GM21367 (cell line): ENCODE measurements around the gene SMYD5.
"Not testable (repeated sequence)": the region's sequence is repeated elsewhere in the genome, so short reads cannot be mapped to it uniquely, and the experiment has no call there.

ENCODE experiments used
- ATAC-seq: cut with Tn5 transposase; IDR thresholded peaks from one replicate; pipeline ENCODE4 v1.9.1; 2021; ENCODE audit not compliant: unreplicated experiment

SMYD5 gene

DNA sequence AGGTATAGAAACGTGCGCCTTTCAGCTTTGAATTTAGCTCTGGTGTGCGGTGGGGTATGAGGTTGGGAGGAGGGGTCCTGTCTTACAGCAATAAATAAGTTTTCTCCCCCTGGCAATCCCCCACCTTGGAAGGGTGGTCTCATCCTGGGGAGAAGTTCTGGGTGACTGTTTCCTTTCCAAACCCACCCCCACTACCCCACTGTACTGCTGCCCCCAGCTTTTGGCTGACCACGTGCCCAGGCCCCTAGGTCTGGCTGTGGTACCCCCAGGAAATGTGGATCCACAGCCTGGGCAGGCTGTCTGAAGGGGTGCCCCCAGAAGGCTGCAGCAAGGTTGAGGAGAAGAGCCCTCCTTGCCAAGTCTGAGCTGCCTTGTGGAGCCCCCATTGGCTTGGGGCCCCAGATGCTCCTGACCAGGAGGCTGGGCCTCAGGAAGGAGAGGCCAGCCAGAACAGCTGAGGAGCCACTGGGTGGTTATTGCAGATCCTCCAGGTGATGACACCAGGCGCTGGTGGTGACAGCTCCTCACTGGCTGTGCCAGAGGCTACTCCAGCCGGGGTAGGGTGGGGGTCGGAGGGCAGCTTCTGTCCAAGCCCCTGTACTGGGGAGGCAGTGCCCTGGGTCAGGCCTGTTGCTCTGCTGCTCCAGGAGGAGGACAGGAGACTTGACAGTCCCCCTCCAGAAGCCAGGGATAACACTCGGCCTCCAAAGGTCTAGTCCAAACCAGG is 44.3 kb downstream of the SMYD5 start:
- ATAC-seq = no peak

DNA sequence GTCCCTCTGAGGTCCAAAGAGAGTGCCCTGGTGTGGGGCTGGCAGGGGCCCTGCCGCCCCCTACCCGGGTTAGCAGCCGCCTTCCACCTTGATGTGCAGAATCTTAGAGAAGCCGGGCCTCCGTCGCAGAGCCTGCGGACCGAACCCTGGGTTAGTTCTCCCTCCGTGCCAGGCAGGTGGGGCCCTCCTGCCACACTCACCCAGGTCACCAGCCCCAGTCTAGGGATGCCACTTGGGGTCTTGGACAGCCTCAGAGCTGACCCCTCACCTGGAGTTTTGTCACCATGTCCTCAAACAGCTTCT is 44.8 kb downstream of the SMYD5 start:
- no peak for ATAC-seq

DNA sequence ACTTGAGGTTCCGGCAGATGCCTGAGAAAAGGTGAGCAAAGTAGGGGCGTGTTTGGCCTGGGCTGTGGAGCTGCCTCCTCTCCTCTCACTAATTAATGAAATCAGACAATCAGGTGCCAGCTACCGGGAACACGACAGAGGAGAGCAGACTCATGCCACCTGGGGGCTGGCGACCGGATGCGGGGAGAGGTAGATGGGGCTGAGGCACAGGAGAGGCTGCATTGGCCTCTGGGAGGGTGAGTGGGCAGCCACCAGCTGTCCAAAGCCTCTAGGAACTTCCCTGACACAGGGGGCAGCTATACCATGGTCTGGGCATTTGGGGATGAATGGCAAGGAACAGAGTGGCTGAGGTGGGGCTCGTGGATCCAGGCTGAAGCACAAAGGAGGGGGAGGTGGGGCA is 45.2 kb downstream of the SMYD5 start:
- ATAC-seq = no peak

DNA sequence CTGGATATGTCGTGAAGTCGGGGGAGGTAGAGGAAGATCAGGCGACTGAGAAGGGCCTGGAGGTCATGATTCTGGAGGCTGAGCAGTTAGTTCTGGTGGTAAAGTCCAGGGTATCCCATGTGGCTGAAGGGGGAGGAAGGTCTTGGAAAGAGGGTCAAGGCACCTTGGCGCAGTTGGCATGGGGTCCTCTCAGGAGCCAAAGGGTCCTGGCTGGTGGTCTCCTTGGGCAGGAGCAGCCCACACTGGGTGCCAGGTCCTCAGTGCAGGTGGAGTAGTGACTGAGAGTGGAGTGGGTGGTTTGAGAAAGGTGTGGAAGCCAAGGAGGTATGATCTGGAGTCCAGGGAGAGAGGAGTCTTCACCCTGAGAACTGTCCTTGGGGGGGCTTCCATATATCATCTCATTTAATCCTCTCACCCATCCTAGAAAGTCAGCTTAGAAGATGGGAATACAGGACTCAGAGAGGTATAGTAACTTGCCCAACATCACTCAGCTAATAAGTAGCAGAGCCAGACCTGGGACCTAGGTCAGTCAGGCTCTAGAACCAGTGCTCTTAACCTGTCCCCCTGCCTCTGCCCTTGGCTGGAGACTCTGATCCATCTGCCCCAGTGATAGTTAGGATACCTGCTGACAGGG is 45.8 kb downstream of the SMYD5 start:
- no peak for ATAC-seq

DNA sequence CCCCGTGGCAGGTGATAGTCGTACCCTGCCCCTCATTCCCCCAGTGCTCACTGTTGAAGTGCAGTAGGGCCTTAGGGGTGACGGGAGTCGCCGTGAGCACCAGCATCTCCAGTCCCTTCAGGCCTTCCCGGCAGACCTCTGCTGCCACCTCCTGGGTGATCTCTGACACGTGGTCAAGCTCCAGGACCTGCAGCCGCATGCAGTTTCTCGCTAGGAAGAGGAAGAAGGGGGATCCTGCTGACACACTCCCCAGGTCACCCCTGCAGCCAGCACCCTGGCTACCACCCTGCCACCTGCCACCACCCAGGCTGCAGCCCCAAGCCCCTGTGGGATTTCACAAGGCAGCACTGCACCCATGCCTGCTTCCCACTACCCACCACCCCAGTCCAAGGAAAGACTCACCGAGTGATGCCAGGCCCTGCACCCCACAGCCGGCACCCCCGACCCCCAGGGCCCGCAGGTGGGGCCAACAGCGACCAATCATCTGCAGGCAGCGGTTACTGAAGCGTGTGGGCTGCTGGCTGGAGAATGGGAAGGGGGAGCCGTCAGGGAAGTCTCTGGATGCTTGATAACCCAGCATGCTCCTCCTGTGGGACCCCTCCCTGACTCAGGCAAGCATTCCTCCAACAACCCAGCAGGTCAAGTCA is 46.4 kb downstream of the SMYD5 start:
- no peak for ATAC-seq

DNA sequence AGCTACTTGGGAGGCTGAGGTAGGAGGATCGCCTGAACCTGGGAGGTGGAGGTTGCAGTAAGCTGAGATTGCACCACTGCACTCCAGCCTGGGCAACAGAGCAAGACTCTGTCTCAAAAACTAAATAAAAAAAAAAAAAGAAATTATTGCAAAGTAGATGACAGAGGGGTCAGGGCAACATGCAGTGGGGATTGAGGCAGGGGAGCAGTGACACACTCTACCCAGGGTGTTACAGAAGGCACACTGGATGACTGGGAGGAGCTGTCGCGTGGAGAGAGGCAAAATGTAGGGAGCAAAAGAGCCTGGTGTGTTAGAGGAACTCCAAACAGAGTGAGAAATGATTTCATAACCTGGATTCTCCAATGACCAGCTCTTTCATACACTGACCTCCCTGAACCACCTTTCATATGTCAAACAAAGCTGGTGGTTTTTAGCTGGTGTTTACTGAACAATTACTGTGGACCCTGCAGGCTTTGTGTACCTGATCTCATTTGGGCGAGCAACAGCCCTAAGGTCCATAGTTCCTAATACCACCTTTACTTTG is 48.1 kb downstream of the SMYD5 start:
- ATAC-seq = no peak

DNA sequence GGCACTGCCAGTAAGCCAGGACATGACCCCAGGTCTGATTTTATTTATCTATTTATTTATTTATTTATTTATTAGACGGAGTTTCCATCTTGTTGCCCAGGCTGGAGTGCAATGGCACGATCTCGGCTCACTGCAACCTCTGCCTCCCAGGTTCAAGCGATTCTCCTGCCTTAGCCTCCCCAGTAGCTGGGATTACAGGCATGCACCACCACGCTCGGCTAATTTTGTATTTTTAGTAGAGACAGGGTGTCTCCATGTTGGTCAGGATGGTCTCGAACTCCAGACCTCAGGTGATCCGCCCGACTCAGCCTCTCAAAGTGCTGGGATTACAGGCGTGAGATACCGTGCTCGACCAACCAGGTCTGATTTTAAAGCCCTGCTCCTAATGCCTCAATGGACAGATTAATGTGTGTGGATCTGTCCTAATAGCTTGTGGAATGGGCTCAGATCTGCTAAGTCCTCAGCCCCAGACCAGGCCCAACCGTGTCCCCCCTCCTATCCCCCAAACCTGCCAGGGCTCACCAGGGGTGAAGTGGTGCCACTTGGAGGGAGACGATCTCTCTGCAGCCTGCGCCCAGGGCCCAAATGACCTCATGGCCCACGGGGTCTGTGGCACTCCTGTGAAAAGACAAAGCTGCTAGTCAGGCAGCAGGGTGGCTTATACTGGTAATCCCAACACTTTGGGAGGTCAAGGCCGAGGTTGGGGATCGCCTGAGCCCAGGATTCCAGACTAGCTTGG is 48.8 kb downstream of the SMYD5 start:
- not testable (repeated sequence) for ATAC-seq

DNA sequence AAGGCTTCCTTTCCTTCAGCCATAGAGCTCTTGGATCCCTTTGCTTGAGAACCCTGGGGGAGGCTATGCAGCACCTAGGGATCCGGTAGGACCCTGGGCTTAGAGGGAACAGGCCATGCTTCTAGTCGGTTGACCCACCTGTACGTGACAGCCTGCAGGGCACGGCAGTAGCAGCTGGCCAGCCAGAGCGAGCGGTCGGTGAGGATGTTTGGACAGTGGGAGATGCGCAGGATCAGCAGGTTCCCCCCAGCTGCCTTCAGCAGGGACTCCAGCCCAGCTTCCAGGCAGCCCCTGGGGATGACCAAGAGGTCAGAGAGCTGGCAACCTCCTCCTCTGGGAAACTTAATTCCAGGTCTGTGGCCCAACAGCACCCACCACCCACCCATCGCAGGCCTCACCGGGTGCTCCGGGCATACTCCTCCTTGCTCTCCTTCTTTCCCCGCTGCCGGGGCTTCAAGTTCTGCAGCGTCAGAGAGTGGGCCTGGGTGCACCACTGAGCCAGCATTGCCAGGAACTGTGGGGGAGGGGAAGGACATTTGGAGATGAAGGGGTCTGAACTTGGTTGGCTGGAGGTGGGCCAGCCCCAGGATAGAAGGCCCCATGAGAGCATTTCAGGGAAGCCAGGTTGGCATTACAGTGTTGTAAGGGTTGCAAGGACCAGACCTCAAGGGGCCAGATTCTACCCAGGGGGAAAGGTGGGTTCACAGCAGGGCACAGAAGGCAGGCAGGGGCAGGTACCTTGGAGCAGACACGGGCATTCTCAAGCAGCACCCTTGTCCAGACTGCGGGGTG is 49.7 kb downstream of the SMYD5 start:
- no peak for ATAC-seq

DNA sequence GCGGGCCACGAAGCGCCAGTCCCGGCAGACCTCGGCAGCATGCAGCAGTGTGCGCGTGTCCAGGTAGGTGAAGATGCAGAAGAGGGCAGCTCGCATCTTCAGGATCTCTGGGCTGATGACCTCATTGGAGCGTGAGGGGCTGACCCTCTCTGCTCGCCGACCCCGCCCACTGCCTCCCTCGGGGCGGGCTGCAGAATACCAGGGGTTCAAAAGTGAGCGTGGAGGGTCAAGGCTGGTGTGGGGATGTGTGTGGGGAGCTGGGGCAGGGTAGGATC is 50.2 kb downstream of the SMYD5 start:
- no peak for ATAC-seq

DNA sequence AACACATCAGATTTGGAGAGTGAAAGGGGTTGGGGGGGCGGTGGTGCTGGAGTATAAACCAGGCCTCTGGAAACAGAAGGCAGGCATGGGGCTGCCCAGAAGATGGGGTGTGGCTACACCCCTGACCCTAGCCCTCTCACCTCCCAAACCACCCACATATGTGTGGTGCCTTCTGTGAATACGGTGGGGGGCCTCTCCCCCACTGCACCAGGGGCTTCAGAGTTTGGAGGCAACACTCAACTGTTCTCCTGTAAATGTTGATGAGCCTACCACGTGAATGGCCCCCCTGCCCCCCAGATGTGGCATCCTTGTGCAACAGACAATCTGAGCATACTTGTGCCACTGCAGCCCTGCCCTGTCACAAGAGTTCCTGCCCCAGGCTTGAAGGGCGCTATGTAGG is 50.7 kb downstream of the SMYD5 start:
- no peak for ATAC-seq

DNA sequence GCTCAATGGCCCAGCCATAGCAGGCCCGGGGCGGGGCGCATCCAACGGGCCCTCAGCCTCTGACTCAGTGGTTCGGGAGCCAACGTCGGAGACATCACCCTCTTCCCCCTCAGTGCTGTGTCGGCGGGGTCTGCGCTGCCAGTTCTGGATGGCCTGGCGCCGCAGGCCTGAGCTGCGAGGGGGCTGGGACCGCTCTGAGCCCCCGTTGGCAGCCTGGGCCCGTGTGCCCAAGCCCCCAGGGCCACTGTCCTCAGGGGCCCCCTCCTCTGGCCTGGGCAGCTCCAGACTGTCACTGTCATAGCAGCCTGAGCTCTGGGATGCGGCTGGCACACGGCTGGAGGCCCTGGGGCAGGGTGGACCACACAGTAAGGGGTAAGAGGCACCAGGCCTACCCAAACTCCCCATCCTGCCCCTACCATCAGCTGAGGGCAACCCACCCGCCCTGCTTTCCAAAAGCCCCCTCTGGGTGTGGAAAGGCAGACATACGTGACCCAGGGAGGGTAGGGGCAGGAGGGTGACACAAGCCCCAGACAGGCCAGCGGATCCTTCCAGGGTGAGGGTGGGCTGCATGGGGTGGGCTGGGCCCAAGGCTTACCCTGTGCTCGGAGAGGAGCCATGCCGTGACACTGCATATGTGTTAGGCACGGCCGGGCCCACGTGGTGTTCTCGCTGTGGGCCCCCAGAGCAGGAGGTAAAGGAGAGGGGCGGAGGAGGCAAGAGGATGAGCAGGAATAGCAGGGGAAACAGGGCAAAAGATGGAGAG is 51.4 kb downstream of the SMYD5 start:
- no peak for ATAC-seq

DNA sequence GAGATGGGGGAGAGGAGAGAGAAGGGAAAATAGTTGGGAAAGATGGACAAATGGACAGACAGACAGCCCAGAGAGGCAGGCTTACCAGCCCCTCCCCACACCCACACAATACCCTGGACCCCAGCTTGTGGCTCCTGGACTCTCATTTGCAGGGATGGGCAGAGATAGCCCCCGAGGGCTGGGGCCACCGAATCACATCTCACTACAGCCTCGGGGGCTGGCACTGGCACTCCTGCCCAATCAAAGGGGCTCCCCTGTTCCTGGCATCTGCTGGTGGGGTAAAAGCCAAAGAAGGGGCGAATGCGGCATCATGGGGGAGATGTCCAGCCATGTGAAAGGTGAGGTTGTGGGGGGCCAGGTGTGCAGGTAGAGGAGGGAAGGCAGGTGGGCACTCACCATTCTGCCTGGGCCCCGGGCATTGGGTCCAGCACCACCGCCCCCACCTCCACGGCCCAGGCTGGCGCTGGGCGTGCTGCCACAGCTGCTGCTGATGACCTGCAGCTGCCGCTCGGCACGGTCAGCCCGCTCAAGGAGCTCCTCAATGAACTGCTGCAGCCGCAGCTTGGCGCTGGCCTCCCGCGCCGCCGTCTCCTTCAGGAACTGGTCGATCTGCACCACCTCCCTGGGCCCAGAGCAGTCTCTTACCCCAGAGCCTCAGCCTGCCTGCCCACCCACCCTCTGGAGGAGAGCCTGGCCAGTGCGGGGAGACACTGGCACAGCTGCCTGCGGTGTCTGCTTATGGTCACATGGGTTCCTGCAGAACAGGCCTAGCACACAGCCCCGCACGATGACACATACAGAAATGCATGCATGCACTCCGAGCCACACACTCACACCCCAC is 52.2 kb downstream of the SMYD5 start:
- no peak for ATAC-seq

DNA sequence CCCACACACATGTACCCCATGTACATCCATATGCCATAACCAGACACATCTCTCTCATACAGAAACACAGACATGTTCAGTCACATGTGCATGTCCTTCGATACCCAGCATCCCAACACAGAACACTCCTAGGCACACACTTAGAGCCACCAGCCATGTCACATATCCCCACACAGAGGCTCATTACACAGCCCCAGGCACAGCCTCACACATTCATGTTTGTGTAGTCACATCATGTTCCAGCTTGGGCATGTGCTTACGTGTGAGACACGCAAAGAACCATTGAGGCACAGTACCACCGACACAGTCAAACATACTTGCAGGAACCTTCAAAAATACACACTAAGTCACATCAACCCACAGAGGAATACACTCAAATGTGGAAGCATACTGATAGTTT is 53.0 kb downstream of the SMYD5 start:
- no peak for ATAC-seq

DNA sequence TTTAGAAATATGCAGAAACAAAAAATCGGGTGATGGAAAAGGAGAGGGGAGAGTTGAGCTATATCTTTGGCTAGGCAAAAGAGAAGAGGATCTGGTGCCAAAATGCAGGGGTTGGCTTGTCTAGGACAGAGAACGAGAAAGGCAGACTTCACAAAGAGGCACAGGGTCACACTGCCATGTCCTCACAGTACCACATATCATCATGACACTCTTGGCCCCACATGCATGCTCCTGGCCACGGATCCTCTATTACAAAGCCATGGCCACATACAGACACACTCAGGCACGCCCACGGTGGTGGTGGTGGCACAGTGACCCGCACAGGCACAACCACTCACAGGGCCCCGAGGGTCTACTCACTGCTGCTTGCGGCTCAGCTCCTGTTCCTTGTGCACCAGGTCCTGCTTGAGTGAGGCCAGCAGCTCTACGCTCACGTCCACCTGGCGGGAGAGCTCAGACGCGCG is 54.4 kb downstream of the SMYD5 start:
- ATAC-seq = no peak

DNA sequence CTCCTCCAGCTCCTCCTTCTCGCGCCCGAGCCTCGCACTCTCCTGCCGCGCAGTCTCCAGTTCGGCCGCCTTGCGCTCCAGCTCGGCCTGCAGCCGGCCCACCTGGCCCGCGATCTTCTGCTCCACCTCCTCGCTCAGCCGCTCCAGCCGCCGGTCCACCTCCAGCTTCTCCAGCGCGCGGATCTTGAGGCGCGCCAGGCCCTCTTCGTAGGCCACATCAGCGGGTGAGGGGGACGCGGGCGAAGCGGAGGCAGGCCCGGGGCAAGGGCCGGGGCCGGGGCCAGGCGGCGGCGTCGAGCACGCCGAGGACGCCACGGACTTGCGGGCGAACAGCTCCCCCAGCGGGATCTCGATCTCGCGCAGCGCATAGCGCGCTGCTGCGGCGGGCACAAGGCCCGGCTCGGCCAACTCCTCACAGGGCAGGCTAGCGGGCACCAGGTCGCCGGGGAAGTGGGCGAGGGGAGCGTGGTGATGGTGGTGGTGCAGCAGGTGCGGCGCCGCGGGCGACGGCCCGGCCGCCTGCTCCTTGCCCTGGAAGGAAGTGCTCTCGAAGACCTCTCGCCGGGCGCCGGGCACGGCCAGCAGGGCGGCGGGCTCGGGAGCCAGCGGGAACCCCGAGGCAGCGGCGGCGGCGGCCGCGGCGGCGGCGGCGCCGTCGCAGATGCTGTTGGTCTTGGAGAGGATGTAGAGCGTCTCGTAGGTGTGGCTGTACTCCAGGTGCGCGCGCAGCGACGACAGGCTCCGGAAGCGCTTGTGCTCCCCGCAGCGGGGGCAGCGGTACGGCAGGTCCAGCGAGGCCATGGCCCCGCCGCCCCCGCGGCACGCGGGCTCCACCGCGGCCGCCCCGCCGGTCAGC is 55.0 kb downstream of the SMYD5 start:
- no peak for ATAC-seq

DNA sequence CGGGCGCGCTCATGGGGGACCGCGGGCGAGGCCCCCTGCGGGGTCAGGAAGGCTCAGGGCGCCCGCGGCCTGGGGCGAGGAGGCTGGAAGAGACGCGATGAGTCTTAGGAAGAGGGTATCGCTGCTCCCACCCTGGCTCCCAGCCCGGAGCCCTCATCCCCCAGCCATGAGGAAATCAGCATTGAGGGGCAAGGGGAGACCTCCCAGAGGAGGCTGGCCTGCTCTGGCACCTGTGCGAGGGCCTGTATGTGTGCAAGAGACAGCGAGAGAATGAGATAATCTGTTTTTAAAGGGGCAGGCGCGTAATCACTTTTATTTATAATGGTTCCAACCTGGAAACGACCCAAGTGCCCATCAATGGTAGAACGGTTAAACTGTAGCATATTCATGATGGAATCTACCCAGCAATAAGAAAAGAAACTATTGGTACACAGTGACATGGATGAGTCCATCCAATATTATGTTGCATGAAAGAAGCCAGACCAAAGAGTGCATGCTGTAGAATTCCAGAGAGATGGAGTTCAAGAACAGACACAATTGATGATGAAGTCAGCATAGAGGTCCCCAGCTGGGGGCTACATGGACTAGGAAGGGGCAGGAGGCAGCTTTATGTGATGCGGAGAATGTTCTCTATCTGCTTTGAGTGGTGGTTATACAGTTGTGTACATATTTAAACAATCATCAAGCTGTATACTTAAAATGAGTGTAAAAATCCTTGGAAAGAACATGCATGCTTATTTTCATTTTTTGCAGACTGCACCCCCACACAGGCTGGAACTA is 55.8 kb downstream of the SMYD5 start:
- ATAC-seq = no peak

DNA sequence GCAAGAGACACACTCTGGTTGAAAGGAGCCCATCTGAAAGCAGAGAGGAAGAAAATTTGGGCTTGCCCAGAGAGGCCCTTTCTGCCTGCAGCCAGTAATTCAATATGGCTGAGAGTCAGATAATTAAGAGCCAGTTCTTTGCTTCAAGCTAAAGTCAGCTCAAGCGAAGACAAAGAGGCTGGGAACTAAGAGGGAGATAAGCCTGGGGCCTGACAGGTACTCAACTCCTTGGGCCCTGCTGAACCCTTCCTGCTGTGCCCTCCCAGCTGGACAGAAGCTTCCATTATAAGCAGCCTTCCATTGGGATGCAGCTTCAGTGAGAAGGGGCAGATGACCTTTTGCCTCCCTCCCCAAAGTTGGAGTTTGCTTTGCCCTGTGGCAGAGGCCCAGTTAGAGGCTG is 58.2 kb downstream of the SMYD5 start:
- no peak for ATAC-seq
